ENCODE results near the gene INF2.
"Not testable (repeated sequence)": the region's sequence is repeated elsewhere in the genome, so short reads cannot be mapped to it uniquely, and the experiment has no call there.

DNA sequence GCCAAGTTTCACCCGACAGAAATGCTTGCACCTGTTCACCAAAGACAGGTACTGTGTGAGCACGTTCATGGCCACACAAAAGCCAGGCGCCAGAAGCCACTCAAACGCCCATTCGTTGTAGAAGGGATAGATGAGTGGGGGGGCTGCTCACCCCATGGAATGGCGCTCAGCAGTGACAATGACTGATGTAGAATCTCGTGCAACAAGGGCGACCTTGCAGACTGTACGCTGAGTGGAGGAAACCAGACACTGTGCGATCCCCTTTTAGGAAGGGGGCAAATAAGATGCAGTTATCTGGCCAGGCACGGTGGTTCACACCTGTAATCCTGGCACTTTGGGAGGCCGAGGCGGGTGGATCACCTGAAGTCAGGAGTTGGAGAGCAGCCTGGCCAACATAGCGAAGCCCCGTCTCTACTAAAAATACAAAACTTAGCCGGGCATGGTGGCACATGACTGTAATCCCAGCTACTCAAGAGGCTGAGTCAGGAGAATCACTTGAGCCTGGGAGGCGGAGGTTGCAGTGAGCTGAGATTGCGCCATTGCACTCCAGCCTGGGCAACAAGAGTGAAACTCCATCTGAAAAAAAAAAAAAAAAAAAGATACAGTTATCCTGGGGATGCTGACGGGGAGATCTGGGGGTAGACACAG is 18.0 kb upstream of the INF2 start:
- TF ChIP-seq POLR2A, CTCF (IDR thresholded peaks at IDR 0.05): not testable (repeated sequence)

Measured in right lobe of liver (tissue), 4 donors.